ENCODE results near the gene PLCH1. TPM values are rescaled to one million over a fixed set of nuclear protein-coding genes. Genes with fewer than 3 reads are reported as not detected.

The PLCH1 gene
- total and polyA plus RNA-seq, 7 donors, result 0.03 to 1.1 (median 0.06) TPM; not detected in 2

DNA sequence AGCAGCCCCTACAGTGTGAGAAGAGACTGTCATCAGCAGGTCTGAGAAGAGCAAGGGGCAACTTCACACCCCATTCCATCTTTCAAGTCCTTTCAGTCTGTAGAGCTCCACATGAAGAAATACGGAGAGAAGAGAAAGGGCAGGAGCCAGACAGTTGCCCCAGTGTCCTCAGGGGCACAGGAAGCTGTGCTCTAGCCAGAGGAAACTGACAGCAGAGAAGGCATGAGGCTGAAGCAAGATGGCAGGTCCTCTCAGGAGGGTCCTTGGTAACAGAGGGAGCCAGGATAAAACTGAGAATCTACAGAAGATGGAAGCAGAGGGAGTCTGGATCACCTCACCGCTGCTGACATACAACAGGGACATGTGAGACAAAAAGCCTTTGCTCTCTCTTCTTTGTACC lies 47.3 kb downstream of the PLCH1 start:
- no peak for DNase-seq
- no peak for TF ChIP-seq CTCF (IDR thresholded peaks at IDR 0.05)
- H3K27me3 ChIP-seq (ENCODE audit: insufficient read depth in 3 of 3, low read length in 2 of 3), result no peaks in the 10 kb centered on the region
- intact Hi-C loops (cut with DNase I), result no loop called here
- H3K4me3 ChIP-seq, result no peak overlapping the region
- H3K4me1 ChIP-seq, result no peaks in the 10 kb centered on the region
- WGBS, 3 donors, result 64 to 92% (median 82%) methylated on average over 2 of the region's 2 CpGs
- no peaks in the 10 kb centered on the region for H3K9me3 ChIP-seq
- no peak overlapping the region for H3K27ac ChIP-seq
- no peak for ATAC-seq
- H3K36me3 ChIP-seq (ENCODE audit: insufficient read depth in 1 of 2, low read depth in 1 of 2), result no peaks in the 10 kb centered on the region

DNA sequence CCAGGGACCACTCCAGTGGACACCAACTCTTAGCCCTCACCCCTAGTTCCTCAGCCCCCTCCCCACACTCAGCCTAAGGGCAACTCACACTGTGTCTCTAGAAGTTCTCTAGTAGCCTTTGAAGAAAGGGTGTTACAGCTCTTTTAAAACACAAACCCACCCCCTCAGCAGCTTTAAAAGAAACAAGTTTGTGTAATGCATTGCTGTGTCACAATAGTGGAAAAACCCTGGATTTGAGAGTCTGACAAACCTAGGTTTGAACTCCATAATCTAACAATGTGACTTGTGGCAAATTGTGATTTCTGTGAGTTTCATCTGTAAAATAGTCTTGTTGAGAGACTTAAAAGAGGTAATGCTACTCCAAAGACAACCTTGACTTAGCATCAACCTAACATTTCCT lies 54.0 kb downstream of the PLCH1 start:
- TF ChIP-seq CTCF (IDR thresholded peaks at IDR 0.05), result no peak
- no peak for DNase-seq
- intact Hi-C loops (cut with DNase I), result no loop called here
- Histone ChIP-seq H3K36me3 (ENCODE audit: insufficient read depth in 1 of 2, low read depth in 1 of 2) (no peaks in the 10 kb centered on the region), H3K4me3 (no peak overlapping the region), H3K27me3 (ENCODE audit: insufficient read depth in 3 of 3, low read length in 2 of 3) (no peaks in the 10 kb centered on the region), H3K4me1 (no peaks in the 10 kb centered on the region), H3K9me3 (no peaks in the 10 kb centered on the region), H3K27ac (no peak overlapping the region)
- ATAC-seq, result no peak

- Histone ChIP-seq H3K27me3 (ENCODE audit: insufficient read depth in 3 of 3, low read length in 2 of 3) (no peaks in the 10 kb centered on the region), H3K27ac (no peak overlapping the region), H3K4me3 (no peak overlapping the region), H3K4me1 (no peaks in the 10 kb centered on the region), H3K9me3 (no peaks in the 10 kb centered on the region), H3K36me3 (ENCODE audit: insufficient read depth in 1 of 2, low read depth in 1 of 2) (no peaks in the 10 kb centered on the region)
- intact Hi-C loops (cut with DNase I), result no loop called here
- no peak for TF ChIP-seq CTCF (IDR thresholded peaks at IDR 0.05)
- ATAC-seq (no peak), DNase-seq (no peak)
- WGBS, 3 donors, result 94 to 96% (median 94%) methylated on average over 3 of the region's 3 CpGs
Measured at GRCh38 chr3:155688481-155688880, 56.4 kb downstream of the PLCH1 start.

DNA sequence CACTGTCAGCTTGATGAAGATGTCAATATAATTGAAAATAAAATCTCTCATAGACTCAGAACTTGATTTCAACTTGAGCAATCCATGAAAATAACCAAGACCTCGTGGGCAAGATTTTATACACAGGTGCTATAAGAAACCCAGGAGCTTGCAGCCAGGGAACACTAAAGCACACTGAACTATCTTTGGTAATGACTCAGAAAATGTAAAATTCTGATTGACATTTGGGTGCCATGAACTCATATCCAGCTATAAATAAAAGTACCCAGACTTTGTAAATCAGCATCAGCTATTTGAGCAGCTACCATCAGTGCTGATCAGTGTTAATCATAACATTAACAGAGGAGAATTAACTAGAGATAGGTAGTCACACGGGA lies 61.5 kb downstream of the PLCH1 start:
- no peak for ATAC-seq
- Histone ChIP-seq H3K4me3 (no peak overlapping the region), H3K27ac (no peak overlapping the region), H3K36me3 (ENCODE audit: insufficient read depth in 1 of 2, low read depth in 1 of 2) (no peaks in the 10 kb centered on the region), H3K4me1 (no peaks in the 10 kb centered on the region), H3K9me3 (no peaks in the 10 kb centered on the region), H3K27me3 (ENCODE audit: insufficient read depth in 3 of 3, low read length in 2 of 3) (peaks cover 0 to 4% (median 0%) of the 10 kb centered on the region in 3 donors)
- 70 to 75% (median 75%) methylated on average over 2 of the region's 2 CpGs for WGBS, 3 donors
- intact Hi-C loops (cut with DNase I), result no loop called here
- DNase-seq, result no peak
- no peak for TF ChIP-seq CTCF (IDR thresholded peaks at IDR 0.05)
